ENCODE results near the gene NEDD4. TPM values are rescaled to one million over a fixed set of nuclear protein-coding genes. Genes with fewer than 3 reads are reported as not detected.

NEDD4 gene
- polyA plus RNA-seq, 1 of the 3 experiments (the other 2 are of a cell fraction), result 12.9 TPM

DNA sequence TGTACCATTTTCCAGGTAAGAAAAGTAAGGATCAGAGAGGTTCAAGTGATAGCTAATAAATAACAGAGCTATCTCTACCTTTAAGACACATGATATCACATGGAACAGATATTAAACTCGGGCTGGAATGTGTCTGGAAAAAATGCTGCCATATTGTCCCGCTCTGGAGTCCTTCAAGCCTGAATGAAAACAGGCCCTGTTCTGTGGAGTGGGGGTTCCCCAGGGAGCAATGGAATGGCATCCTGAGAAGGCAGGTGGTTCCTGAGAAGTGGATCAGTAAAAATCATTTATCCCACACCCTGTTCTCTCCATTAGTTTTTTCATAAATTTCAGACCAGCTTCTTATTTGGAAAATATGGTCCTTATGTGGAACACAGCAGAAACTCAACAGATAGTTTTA, 193.2 kb downstream of the NEDD4 start:
- no peak overlapping the region for H3K4me3 ChIP-seq (ENCODE audit: low read depth in 2 of 2, low read length in 1 of 2)
- H3K79me2 ChIP-seq (ENCODE audit: insufficient read depth), result no peaks in the 10 kb centered on the region
- H4K20me1 ChIP-seq (ENCODE audit: insufficient read depth), result no peaks in the 10 kb centered on the region
- H2AFZ ChIP-seq (ENCODE audit: low read depth), result peak overlapping the region; percentile 94
- TF ChIP-seq RCOR1 (IDR thresholded peaks at IDR 0.05; ENCODE audit: low read length) (no peak), RAD21 (IDR thresholded peaks at IDR 0.05; ENCODE audit: low read length) (no peak), MXI1 (IDR thresholded peaks at IDR 0.05; ENCODE audit: low read depth, low read length) (no peak)
- TF ChIP-seq, protein P1, sequence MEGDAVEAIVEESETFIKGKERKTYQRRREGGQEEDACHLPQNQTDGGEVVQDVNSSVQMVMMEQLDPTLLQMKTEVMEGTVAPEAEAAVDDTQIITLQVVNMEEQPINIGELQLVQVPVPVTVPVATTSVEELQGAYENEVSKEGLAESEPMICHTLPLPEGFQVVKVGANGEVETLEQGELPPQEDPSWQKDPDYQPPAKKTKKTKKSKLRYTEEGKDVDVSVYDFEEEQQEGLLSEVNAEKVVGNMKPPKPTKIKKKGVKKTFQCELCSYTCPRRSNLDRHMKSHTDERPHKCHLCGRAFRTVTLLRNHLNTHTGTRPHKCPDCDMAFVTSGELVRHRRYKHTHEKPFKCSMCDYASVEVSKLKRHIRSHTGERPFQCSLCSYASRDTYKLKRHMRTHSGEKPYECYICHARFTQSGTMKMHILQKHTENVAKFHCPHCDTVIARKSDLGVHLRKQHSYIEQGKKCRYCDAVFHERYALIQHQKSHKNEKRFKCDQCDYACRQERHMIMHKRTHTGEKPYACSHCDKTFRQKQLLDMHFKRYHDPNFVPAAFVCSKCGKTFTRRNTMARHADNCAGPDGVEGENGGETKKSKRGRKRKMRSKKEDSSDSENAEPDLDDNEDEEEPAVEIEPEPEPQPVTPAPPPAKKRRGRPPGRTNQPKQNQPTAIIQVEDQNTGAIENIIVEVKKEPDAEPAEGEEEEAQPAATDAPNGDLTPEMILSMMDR (IDR thresholded peaks at IDR 0.05), result no peak
- H3F3A ChIP-seq (replicated peaks; ENCODE audit: insufficient read depth), result no peaks in the 10 kb centered on the region
- no peak overlapping the region for H3K4me2 ChIP-seq
- POLR2A ChIA-PET, result interaction anchor here (1.0 to 1.8 kb wide), 2 partner anchors 58 to 151 kb away, joined by 4 to 7 read pairs; no protein-coding TSS in a partner anchor
- H3K9me3 ChIP-seq, result no peaks in the 10 kb centered on the region
- no peaks in the 10 kb centered on the region for H3K27me3 ChIP-seq (ENCODE audit: insufficient read depth)
- DNase-seq, result no peak
- CTCF ChIA-PET, result interaction anchor here (0.6 to 8.6 kb wide), 34 partner anchors 9 to 274 kb away, joined by 3 to 158 read pairs (median 5); no protein-coding TSS in a partner anchor
- no peaks in the 10 kb centered on the region for H3K9me2 ChIP-seq
- H3K9ac ChIP-seq, result no peak overlapping the region
- H3K27ac ChIP-seq (ENCODE audit: low read depth in 2 of 2, low read length in 1 of 2), result peak overlapping the region in 1 of 2 experiments; percentile 18; a peak in 1 of 4 replicates
- whole genome bisulfite sequencing (ENCODE audit: low lambda C conversion rate), result 100% methylated on average over 2 of the region's 2 CpGs
- H3K36me3 ChIP-seq (replicated peaks in 1 of 2; ENCODE audit: control insufficient read depth in 1 of 2, insufficient read depth in 2 of 2, low read length in 1 of 2), result no peaks in the 10 kb centered on the region
- H3K4me1 ChIP-seq (ENCODE audit: control insufficient read depth in 1 of 2, insufficient read depth in 2 of 2, low read depth in 1 of 2, low read length in 1 of 2), result peaks cover 0 to 27% of the 10 kb centered on the region in 2 experiments; a peak in 2 of 4 replicates

GRCh38 chr15:55799291-55800212, 193.9 kb downstream of the NEDD4 start:
- no peaks in the 10 kb centered on the region for H3K36me3 ChIP-seq (replicated peaks in 1 of 2; ENCODE audit: control insufficient read depth in 1 of 2, insufficient read depth in 2 of 2, low read length in 1 of 2)
- peak overlapping the region in 1 of 2 experiments; percentile 78; a peak in 2 of 4 replicates for H3K27ac ChIP-seq (ENCODE audit: low read depth in 2 of 2, low read length in 1 of 2)
- H3F3A ChIP-seq (replicated peaks; ENCODE audit: insufficient read depth), result no peaks in the 10 kb centered on the region
- ChIA-PET POLR2A (interaction anchor here (0.6 to 1.8 kb wide), 3 partner anchors 58 to 151 kb away, joined by 3 to 7 read pairs (median 4); no protein-coding TSS in a partner anchor), CTCF (interaction anchor here (0.5 to 8.6 kb wide), 50 partner anchors 10 to 801 kb away, joined by 3 to 158 read pairs (median 4); no protein-coding TSS in a partner anchor)
- no peaks in the 10 kb centered on the region for H3K79me2 ChIP-seq (ENCODE audit: insufficient read depth)
- no peak overlapping the region for H3K4me2 ChIP-seq
- H4K20me1 ChIP-seq (ENCODE audit: insufficient read depth), result no peaks in the 10 kb centered on the region
- TF ChIP-seq NFIC (IDR thresholded peaks at IDR 0.05; ENCODE audit: borderline replicate concordance) (no peak), FOSL2 (IDR thresholded peaks at IDR 0.05; ENCODE audit: borderline replicate concordance, low read depth) (no peak), EZH2phosphoT487 (IDR thresholded peaks at IDR 0.05; ENCODE audit: borderline replicate concordance, low read depth) (no peak), TCF12 (IDR thresholded peaks at IDR 0.05) (no peak), RAD21 (IDR thresholded peaks at IDR 0.05; ENCODE audit: low read length) (peak; percentile 98), ELF1 (IDR thresholded peaks at IDR 0.05) (no peak), EP300 (IDR thresholded peaks at IDR 0.05; ENCODE audit: borderline replicate concordance in 1 of 2, low read depth in 1 of 2, low read length in 1 of 2) (peak in 1 of 2 experiments; percentile 13; a peak in 1 of 4 replicates), YY1 (IDR thresholded peaks at IDR 0.05; ENCODE audit: low read depth) (peak; percentile 91), TAF1 (IDR thresholded peaks at IDR 0.05; ENCODE audit: borderline replicate concordance, low read depth, low read length) (0 out of 2 replicates have a peak, but pooled peaks have one; percentile 32), SMC3 (IDR thresholded peaks at IDR 0.05; ENCODE audit: low read depth, low read length) (peak; percentile 95)
- TF ChIP-seq, protein P2, sequence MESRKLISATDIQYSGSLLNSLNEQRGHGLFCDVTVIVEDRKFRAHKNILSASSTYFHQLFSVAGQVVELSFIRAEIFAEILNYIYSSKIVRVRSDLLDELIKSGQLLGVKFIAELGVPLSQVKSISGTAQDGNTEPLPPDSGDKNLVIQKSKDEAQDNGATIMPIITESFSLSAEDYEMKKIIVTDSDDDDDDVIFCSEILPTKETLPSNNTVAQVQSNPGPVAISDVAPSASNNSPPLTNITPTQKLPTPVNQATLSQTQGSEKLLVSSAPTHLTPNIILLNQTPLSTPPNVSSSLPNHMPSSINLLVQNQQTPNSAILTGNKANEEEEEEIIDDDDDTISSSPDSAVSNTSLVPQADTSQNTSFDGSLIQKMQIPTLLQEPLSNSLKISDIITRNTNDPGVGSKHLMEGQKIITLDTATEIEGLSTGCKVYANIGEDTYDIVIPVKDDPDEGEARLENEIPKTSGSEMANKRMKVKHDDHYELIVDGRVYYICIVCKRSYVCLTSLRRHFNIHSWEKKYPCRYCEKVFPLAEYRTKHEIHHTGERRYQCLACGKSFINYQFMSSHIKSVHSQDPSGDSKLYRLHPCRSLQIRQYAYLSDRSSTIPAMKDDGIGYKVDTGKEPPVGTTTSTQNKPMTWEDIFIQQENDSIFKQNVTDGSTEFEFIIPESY (IDR thresholded peaks at IDR 0.05; ENCODE audit: borderline replicate concordance, low read depth), result no peak
- TF ChIP-seq, protein P1 (IDR thresholded peaks at IDR 0.05), result peak; percentile 80
- H2AFZ ChIP-seq (ENCODE audit: low read depth), result peak overlapping the region; percentile 94
- peak; percentile 73 for DNase-seq
- no peaks in the 10 kb centered on the region for H3K9me3 ChIP-seq
- no peaks in the 10 kb centered on the region for H3K27me3 ChIP-seq (ENCODE audit: insufficient read depth)
- no peak overlapping the region for H3K9ac ChIP-seq
- 52% methylated on average over 10 of the region's 10 CpGs for WGBS (ENCODE audit: low lambda C conversion rate)
- H3K9me2 ChIP-seq, result no peaks in the 10 kb centered on the region
- H3K4me1 ChIP-seq (ENCODE audit: control insufficient read depth in 1 of 2, insufficient read depth in 2 of 2, low read depth in 1 of 2, low read length in 1 of 2), result peaks cover 0 to 27% of the 10 kb centered on the region in 2 experiments; a peak in 2 of 4 replicates
- no peak overlapping the region; a peak in 1 of 4 replicates for H3K4me3 ChIP-seq (ENCODE audit: low read depth in 2 of 2, low read length in 1 of 2)
